ENCODE measurements around the gene SETD2.
A peak's percentile ranks its signal among the peaks of the same experiment; 100 is the strongest.
"Not testable (repeated sequence)": the region's sequence is repeated elsewhere in the genome, so short reads cannot be mapped to it uniquely, and the experiment has no call there.

The SETD2 gene, protein sequence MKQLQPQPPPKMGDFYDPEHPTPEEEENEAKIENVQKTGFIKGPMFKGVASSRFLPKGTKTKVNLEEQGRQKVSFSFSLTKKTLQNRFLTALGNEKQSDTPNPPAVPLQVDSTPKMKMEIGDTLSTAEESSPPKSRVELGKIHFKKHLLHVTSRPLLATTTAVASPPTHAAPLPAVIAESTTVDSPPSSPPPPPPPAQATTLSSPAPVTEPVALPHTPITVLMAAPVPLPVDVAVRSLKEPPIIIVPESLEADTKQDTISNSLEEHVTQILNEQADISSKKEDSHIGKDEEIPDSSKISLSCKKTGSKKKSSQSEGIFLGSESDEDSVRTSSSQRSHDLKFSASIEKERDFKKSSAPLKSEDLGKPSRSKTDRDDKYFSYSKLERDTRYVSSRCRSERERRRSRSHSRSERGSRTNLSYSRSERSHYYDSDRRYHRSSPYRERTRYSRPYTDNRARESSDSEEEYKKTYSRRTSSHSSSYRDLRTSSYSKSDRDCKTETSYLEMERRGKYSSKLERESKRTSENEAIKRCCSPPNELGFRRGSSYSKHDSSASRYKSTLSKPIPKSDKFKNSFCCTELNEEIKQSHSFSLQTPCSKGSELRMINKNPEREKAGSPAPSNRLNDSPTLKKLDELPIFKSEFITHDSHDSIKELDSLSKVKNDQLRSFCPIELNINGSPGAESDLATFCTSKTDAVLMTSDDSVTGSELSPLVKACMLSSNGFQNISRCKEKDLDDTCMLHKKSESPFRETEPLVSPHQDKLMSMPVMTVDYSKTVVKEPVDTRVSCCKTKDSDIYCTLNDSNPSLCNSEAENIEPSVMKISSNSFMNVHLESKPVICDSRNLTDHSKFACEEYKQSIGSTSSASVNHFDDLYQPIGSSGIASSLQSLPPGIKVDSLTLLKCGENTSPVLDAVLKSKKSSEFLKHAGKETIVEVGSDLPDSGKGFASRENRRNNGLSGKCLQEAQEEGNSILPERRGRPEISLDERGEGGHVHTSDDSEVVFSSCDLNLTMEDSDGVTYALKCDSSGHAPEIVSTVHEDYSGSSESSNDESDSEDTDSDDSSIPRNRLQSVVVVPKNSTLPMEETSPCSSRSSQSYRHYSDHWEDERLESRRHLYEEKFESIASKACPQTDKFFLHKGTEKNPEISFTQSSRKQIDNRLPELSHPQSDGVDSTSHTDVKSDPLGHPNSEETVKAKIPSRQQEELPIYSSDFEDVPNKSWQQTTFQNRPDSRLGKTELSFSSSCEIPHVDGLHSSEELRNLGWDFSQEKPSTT (N-terminal part only)

DNA sequence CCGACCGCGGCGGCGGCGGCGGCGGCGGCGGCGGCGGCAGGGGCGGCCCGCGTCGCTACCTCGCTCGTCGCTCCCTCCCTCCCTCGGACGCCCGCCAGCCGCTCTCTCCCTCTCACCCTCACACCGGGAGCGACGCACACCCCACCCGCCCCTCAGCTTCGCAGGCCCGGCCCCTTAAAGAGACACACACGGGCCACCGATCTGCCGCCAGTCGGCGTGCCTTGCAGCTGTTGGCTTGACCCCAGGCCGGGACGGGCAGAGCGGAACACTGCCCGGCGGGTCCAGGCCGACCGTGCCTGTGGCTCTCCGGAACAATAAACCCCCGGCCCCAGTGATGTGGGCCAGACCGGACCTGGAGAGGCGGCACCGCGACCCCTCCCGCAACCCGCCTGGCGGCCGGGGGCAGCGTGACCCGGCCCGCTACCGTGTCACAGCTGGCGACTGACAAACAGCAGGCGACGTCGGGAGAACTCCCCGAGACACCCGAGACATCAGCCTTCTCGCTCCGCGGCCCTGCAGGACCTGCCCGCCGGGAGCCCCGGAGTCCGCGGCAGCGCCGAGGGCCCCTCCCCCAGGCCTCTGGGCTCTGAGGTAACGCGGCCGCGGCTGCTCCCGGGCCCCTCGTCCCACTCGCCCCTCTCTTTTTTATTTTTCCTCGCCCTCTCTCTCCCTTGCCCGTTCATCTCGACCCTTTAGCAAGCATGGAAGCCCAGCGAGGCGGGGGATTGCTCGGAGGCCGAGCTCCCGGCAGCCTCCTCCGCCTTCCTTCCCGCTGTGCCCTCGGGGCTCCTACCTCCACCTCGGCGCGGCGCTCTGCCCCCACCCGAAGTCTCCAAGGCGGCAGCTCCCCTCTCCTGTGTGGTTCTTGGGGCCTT is at the start of gene SETD2:
TSS of gene SETD2 (minus strand) at position 107 of the 875 bp plus-strand sequence. CDS start 189 bp downstream, outside the sequence.
- DNase-seq (ENCODE audit: low spot score) = peak; percentile 90

DNA sequence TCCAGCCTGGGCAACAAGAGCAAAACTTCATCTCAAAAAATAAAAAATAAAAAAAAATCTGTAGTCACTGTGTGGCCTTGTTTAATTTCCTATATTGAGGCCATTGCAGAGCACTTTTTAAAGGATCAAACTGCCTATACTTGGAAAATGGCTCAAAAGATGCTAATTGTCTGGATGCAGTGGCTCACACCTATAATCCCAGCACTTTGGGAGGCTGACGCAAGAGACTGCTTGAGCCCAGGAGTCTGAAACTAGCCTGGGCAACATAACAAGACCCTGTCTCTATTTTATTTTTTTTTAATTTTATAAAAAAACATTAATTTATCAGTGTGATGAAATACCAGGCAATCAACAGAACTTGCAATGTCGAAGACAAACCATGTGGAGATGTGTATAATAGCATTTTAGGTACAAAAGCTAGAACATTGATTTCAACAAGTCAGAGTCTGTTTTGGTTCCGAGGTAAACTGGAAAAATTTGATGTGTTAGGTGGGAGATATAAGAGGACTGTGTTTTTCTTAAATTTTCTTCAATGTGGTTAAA is 47.0 kb upstream of the SETD2 start:
- DNase-seq (ENCODE audit: low spot score) = no peak

DNA sequence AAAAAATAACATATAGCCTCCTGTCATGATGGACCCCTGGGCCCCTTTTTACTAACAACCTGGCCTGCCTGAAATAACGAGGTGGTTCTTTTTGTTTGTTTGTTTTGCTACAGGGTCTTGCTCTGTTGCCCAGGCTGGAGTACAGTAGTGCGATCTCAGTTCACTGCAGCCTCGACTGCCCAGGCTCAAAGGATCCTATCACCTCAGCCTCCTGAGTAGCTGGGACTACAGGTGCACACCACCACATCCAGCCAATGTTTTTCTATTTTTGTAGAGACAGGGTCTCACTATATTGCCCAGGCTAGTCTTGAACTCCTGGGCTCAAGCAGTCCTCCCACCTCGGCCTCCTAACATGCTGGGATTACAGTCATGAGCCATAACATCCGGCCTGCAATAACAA is 42.1 kb upstream of the SETD2 start:
- DNase-seq (ENCODE audit: low spot score) = not testable (repeated sequence)

DNA sequence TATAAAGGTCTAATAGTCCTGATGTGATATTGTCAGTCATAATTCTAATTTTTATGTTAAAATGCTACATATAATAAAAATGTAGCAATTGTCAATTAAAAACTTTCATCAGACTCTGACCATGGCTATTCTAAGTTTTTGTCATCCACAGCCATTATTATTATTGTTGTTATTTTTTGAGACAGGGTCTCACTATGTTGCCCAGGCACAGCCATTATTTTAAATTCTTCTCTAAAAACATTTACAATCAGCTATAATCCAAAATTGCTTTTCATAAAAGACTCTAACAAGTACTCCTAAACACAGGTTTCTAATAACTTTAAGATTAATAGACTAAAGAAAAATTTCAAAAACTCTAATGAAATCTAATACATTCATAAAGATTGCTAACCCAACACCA is 41.0 kb upstream of the SETD2 start:
- no peak for DNase-seq (ENCODE audit: low spot score)

DNA sequence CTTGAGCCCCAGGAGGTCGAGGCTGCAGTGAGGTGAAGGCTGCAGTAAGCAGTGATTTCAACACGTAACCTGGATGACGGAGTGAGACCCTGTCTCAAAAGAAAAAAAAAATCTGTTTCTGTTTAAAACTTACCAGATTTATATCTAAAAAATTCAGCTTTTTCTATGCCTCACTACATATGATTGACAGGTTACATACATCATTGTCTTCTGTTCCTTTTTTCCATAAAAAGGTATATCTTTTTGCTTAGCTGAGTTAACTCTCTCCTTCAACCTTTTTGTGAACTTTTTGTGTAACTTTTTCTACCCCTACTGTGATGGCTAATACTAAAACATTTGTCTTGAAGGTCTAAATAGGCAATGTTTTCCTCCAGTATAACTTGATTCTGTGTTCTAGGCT is 38.6 kb upstream of the SETD2 start:
- no peak for DNase-seq (ENCODE audit: low spot score)

DNA sequence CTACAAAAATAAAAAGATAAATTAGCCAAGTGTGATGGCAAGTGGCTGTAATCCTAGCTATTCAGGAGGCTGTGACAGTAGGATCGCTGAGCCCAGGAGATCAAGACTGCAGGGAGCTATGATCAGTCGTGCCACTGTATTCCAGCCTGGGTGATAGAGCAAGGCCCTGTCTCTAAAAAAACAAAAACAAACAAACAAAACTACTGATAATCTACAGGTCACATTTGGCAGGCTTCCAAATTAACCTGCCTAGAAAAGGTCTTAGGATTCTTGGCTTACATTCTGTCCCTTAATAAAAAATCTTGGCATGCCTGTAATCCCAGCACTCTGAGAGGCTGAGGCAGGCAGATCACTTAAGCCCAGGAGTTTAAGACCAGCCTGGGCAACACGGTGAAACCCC is 33.4 kb upstream of the SETD2 start:
- no peak for DNase-seq (ENCODE audit: low spot score)

DNA sequence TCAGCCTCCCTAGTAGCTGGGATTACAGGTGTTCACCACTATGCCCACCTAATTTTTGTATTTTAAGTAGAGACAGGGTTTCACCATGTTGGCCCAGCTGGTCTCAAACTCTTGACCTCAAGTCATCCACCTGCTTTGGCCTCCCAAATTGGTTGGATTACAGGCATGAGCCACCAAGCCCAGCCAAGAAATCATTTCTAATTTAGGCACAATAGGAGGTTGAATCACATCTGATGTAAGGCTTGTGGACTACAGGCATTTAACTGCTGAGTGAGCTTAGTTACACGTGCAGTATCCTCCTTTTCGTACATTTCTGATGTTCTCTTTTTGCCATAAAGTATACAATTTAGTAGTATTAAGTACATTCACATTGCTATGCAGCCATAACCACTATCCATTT is 31.1 kb upstream of the SETD2 start:
- no peak for DNase-seq (ENCODE audit: low spot score)

DNA sequence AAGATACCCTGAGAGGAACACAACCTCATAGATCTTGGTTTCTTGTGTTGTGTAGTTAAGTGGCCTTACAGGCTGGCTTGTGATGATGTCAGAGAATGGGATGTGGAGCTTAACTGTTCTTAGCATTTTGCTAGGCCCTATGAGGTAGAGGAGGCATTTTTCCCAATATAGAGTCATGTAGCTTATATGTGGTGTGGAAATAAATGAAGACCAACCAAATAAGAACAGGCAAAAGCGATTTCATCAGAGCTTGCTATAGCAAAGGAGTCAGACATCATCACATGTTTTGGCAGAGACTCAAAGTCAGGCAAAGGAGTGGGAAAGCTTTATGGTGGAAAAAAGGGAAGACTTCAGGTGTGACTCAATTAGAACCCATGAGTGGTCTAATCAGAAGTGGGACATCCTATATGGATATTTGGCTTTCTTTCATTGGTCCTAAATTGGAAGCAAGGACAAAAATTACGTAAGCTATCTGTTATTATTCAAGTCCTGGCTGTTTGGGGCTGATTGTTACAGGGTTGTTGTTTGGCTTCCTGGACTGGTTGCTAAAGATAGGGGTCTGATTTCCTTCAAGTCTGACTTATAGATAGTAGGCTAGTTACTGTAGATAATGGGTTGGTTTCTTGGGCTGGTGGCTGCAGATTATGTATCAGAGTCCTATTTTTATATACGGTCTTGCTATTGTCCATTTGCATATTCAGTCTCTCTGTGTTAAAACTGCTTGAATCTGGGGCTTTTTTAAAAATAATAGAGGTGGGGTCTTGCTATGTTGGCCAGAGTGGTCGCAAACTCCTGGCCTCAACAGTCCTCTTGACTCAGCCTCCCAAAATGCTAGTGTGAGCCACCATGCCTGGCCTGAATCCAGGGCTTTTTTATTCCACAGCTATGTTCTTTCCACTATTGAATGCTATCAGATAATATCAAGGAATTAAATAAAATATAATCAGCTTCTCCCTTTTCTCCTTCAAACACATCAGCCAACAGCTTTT is 30.3 kb upstream of the SETD2 start:
- DNase-seq (ENCODE audit: low spot score) = no peak

DNA sequence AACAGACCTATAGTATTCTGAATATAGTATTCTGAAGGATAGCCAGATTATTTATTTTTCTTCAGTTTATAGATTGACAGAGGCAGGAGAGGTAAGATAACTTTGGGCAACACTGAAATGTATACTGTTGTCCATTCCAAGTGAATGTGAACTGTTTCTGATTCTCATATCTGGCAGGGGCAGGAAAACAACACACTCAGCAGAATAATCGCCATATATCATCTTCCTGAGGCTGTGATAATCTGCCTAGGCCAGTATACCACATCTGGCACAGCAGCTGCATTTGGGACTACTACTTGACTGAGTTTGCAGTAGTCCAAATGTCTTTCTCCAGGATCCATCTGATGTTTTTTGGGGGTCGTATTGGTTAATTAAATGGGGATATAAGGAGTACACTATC is 22.4 kb upstream of the SETD2 start:
- no peak for DNase-seq (ENCODE audit: low spot score)

DNA sequence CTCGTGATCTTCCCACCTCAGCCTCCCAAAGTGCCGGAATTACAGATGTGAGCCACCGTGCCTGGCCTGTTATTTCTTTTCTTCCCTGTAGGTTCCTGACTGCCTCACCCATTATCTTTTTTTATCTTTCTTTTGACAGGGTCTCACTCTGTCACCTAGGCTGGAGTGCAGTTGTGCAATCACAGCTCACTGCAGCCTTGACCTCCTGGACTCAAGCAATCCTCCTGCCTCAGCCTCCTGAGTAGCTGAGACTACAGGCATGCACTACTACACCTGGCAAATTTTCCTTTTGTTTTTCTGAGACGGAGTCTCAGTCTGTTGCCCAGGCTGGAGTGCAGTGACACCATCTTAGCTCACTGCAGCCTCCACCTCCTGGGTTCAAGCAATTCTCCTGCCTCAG is 17.8 kb upstream of the SETD2 start:
- DNase-seq (ENCODE audit: low spot score) = not testable (repeated sequence)

DNA sequence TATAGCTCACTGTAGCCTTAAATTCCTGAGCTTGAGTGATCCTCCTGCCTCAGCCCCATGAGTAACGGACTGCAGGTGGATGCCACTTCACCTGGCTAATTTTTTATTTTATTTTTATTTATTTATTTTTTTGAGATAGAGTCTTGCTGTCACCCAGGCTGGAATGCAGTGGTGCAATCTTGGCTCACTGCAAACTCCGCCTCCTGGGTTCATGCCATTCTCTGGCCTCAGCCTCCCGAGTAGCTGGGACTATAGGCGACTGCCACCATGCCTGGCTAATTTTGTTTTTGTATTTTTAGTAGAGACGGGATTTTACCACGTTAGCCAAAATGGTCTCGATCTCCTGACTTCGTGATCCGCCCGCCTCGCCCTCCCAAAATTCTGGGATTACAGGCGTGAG is 16.1 kb upstream of the SETD2 start:
- DNase-seq (ENCODE audit: low spot score) = not testable (repeated sequence)

DNA sequence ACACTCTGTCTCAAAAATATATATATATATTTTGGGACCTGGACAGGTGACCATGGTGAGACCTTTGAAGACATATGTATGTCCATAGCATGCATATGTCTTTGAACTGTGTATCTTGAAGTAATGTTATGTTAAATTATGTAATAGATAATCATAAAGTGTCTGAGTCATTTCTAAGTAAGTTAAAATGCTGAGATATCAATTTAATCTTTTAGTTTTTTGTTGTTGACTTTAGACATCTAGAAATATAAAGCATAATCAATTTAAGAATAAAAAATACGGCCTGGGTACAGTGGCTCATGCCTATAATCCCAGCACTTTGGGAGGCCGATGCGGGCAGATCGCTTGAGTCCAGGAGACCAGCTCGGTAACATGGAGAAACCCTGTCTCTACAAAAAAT is 12.7 kb upstream of the SETD2 start:
- DNase-seq (ENCODE audit: low spot score) = no peak

DNA sequence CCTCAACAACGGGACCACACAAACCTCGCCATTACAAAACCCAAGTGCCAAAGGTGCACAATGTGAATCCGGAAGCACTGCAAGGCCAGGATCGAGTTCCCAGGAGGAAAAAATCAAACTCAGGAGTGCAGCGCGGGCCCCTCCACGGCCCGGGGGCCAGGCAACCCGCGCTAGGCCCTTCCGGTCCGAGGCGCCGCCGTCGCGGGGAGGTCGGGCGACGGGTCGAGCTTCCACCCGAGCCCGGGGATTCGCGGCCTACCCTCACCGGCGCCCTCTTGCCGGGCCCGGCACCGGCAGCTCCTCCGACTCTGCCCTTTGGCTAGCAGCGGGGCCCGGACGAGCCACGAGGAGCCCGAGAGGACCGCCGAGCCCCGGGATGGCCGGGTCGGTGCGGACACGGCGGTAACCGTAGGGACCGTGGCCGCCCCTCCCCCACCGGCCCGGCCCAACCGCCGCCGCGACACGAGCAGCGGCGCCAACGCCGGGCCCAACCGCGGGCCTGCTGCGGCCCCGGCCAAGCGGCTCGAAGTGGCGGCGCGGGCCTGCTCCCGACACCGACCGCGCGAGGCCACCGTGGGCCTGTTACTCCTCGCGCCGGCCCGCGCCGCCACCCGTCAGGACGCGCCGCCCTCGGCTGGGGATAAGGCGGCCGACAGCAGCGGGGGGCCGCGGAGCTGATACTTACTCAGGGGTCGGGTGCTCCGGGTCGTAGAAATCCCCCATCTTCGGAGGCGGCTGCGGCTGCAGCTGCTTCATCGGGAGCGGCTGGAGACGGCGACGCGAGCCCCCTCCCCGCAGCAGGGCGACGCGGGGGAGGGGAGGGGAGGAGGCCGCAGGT is 525 bp downstream of the SETD2 start:
- no peak for DNase-seq (ENCODE audit: low spot score)

DNA sequence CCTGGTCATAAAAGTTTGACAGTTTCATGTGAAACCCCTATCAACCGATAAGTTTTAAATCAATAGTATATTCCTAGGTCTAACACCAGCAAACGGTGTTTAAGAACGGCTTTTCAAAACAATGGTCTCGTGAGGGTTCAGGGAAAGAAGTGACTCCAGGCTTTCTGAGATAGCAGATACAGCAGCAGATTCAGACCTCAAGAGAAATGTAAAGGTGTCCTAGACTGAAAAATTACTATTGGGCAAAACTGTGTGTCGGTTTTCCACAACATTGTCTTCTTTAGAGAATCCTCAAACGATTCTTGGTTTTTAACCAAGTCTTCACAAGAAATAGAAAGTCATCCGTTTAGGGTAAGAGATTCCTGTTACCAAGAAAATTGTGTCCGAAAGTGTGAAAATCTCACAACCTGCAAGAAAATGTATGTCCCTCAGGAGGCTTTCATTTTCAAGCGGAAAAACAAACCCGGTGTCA is 1.2 kb downstream of the SETD2 start:
- peak; percentile 36 for DNase-seq (ENCODE audit: low spot score)

DNA sequence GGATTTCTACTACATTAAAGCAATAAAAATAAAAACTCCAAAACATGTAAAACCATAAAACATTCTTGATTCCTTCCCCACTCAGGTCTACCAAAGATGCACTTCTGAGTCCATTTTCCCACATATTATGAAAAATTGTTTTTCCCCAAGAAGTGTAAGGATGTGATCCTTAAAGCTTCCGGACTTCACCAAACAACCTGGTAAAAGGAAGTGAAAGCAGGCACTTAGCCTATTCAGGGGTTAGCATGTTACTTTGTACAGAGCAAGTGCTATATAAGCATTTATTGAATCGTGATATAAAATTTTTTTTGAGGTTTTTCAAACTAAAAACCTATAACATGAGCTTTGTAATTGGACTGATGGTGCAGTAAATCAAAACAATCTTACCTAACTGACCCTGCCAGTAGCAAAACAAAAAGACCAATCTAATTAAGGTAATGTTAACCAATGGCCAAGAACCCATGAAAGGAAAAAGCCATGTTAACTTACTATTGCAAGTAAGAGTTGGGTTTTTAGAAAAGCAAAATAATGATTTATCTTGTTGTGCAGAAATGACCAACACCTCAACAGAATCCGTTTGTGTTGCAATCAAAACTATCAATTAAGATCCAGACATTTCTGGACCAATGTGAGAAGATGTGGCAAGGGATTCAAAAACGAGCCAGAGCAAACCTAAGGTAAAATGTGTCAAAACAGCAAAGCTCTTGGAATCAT is 1.8 kb downstream of the SETD2 start:
- DNase-seq (ENCODE audit: low spot score) = peak; percentile 28

DNA sequence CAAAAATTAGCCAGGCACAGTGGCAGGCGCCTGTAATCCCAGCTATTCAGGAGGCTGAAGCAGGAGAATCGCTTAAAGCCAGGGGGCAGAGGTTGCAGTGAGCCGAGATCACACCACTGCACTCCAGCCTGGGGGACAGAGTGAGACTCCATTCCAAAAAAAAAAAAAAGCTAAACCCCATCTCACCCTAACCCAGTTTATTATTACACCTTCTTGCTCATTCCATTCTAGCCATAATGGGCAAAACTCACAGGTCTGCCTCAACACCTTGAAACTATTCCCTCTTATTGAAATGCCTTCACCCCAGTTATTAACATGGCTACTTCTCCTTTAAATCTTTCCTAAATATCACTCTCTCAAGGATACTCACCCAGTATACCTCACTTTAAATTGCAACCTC is 4.1 kb downstream of the SETD2 start:
- no peak for DNase-seq (ENCODE audit: low spot score)

DNA sequence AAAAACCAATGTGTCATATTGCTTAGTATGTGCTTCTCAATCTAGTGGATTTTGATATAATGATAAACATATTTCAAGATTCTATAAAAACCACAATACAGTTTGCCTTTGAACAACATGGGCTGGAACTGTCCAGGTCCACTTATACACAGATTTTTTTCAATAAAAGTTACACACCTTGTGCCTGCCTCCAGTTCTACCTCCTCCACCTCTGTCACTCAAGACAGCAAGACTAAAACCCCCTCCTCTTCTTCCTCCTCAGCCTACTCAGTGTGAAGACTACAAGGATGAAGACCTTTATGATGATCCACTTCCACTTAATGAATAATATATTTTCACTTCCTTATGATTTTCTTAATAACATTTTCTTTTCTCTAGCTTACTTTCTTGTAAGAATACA is 5.7 kb downstream of the SETD2 start:
- no peak for DNase-seq (ENCODE audit: low spot score)

DNA sequence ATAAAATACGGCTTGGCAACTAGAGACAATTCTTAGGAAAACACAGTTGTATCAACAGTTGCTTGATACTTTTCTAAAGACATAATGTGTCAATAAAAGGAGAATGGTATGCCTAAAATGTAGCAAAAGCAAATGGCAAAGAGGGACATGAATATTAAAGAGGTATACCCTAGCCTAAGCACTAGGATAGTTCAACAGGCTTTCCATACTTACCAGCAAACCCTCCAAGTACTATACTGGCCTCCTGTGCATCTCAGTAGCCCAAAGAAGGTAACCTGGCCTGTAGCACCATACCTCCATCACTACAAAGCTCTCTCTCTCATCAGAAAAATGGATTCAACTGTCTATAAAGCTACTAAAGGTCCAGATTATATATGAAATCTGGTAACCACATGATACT is 7.5 kb downstream of the SETD2 start:
- no peak for DNase-seq (ENCODE audit: low spot score)

Measured in pons (tissue), 1 donor.